DLD1 (cell line): ENCODE results near the gene CRIM1.

Experiments used
- in situ Hi-C: cut with HindIII; loops from 2 replicates; pipeline ENCODE4 v1.10.0; 2017; ENCODE audit warnings: low sequenced_read_pairs

Gene CRIM1

GRCh38 chr2:36420569-36421181, 65.1 kb downstream of the CRIM1 start:
- in situ Hi-C loops, result no loop called here

GRCh38 chr2:36421379-36421778, 65.8 kb downstream of the CRIM1 start:
- in situ Hi-C loops, result no loop called here

- in situ Hi-C loops, result no loop called here
These were observed 67.6 kb downstream of the CRIM1 start for GRCh38 chr2:36423172-36423571.

GRCh38 chr2:36423619-36424120, 68.1 kb downstream of the CRIM1 start:
- in situ Hi-C loops, result no loop called here

GRCh38 chr2:36425608-36426355, 70.2 kb downstream of the CRIM1 start:
- in situ Hi-C loops, result no loop called here

- in situ Hi-C loops, result no loop called here
These were observed 72.2 kb downstream of the CRIM1 start for GRCh38 chr2:36427790-36428243.

GRCh38 chr2:36430549-36430948, 75.0 kb downstream of the CRIM1 start:
- in situ Hi-C loops, result no loop called here

- in situ Hi-C loops, result no loop called here
These were observed 76.9 kb downstream of the CRIM1 start for GRCh38 chr2:36432479-36432878.

- in situ Hi-C loops, result no loop called here
These were observed 78.0 kb downstream of the CRIM1 start for GRCh38 chr2:36433311-36434217.

GRCh38 chr2:36438449-36438977, 82.9 kb downstream of the CRIM1 start:
- in situ Hi-C loops, result no loop called here

- in situ Hi-C loops, result no loop called here
These were observed 83.5 kb downstream of the CRIM1 start for GRCh38 chr2:36439084-36439483.

- in situ Hi-C loops, result no loop called here
These were observed 85.6 kb downstream of the CRIM1 start for GRCh38 chr2:36441065-36441625.

- in situ Hi-C loops, result no loop called here
These were observed 86.2 kb downstream of the CRIM1 start for GRCh38 chr2:36441816-36442215.

GRCh38 chr2:36444216-36444936, 88.8 kb downstream of the CRIM1 start:
- in situ Hi-C loops, result no loop called here

- in situ Hi-C loops, result no loop called here
These were observed 89.7 kb downstream of the CRIM1 start for GRCh38 chr2:36445185-36445866.

- in situ Hi-C loops, result no loop called here
These were observed 90.7 kb downstream of the CRIM1 start for GRCh38 chr2:36446294-36446693.

- in situ Hi-C loops, result no loop called here
These were observed 93.6 kb downstream of the CRIM1 start for GRCh38 chr2:36449213-36449612.

GRCh38 chr2:36449943-36450392, 94.4 kb downstream of the CRIM1 start:
- in situ Hi-C loops, result no loop called here

- in situ Hi-C loops, result no loop called here
These were observed 95.1 kb downstream of the CRIM1 start for GRCh38 chr2:36450466-36451196.
